ENCODE results near the gene CIC. TPM values are rescaled to one million over a fixed set of nuclear protein-coding genes. Genes with fewer than 3 reads are reported as not detected.
A peak's percentile ranks its signal among the peaks of the same experiment; 100 is the strongest.

The CIC gene
- total and polyA plus RNA-seq, 9 of the 15 experiments (the other 6 are each of a cell fraction or from before 2014, with no cell fraction given) = 0.07 to 44.7 (median 8.6) TPM

GRCh38 chr19:42253245-42254088 lies 15.6 kb upstream of the CIC start (continued):
- TF ChIP-seq DEAF1 (CRISPR knock-in tag; IDR thresholded peaks at IDR 0.05) (no peak), COPS2 (conservative IDR thresholded peaks at IDR 0.05) (no peak), ZNF740 (CRISPR knock-in tag; IDR thresholded peaks at IDR 0.05) (no peak), ZNF740 (tag; IDR thresholded peaks at IDR 0.05) (no peak), CCAR2 (IDR thresholded peaks at IDR 0.05; ENCODE audit: low read depth, low read length) (no peak), MLLT1 (IDR thresholded peaks at IDR 0.05) (0 out of 4 replicates have a peak, but pooled peaks of 1 of the 2 experiments have one; percentile 24), NFIC (IDR thresholded peaks at IDR 0.05) (0 out of 2 replicates have a peak, but pooled peaks have one; percentile 11), MTA3 (IDR thresholded peaks at IDR 0.05; ENCODE audit: borderline replicate concordance) (no peak), ZNF586 (CRISPR knock-in tag; conservative IDR thresholded peaks at IDR 0.05) (no peak), NELFE (IDR thresholded peaks at IDR 0.05; ENCODE audit: insufficient read depth, insufficient read length) (no peak), MLX (CRISPR knock-in tag; conservative IDR thresholded peaks at IDR 0.05) (no peak), ELF1 (tag; IDR thresholded peaks at IDR 0.05) (peak; percentile 67), SMAD4 (CRISPR knock-in tag; conservative IDR thresholded peaks at IDR 0.05) (peak; percentile 3; the same call in 1 of the 2 replicates), ZNF232 (CRISPR knock-in tag; IDR thresholded peaks at IDR 0.05) (0 out of 2 replicates have a peak, but pooled peaks have one; percentile 18), NKRF (IDR thresholded peaks at IDR 0.05; ENCODE audit: borderline replicate concordance) (peak; percentile 86)
